OCI-M2 (cell line): ENCODE data around the gene SERPINA6.
"Not testable (repeated sequence)": the region's sequence is repeated elsewhere in the genome, so short reads cannot be mapped to it uniquely, and the experiment has no call there.

Experiments used
- DNase-seq: peaks from one replicate; lab custom pipeline; 2025; ENCODE audit not compliant: unreplicated experiment; lab: John Stamatoyannopoulos, UW

SERPINA6 gene

DNA sequence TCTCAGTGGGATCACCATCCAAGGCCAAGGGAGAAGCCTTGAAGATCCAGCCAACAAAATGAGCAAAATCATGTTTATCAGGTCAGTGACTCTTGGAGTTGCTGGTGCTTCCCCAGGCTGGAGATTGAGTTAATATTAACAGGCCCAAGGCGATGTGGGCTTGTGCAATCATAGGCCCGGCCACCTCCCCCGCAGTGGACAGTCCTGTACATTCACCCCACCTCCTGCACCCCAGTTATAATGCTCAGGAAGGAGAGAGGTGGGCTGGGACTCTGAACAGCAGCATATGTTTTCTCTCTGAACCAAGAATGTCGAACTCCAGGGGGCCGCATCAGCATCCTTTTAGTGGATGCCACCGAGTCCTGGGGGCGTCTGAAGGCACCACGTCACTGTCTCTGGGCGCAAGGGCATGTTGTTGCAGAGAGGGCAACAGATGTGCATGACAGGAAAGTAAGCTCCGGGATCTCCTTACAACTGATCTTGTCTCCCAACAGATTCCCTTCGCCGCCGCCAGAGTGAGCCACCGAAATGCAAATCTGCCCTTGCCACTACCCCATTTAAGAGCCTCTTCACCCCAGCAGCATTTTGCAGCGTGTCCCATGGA, 32.2 kb upstream of the SERPINA6 start:
- DNase-seq: no peak

DNA sequence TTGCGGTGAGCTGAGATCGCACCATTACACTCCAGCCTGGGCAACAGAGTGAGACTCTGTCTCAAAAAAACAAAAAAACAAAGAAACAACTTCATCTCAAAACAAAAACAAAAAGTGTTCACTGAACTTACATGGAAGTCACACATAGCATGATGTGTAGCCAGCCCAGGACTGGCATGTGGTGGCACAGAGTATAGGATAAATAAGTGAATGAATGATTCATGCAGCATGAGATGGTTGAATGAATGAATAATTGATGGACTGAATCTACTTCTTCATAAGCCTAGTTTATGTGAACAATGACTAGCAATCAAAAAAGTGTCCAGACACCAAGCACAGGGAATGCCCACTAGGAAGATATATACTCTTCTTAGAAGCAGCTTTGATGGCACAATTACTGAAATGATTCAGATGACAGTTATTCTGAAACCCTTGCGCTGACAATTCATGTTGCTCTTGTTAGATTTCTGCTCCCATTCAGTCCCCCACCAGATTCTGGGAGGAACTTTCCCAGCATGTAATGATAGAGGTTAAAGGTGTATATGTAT, 31.6 kb upstream of the SERPINA6 start:
- DNase-seq: no peak

DNA sequence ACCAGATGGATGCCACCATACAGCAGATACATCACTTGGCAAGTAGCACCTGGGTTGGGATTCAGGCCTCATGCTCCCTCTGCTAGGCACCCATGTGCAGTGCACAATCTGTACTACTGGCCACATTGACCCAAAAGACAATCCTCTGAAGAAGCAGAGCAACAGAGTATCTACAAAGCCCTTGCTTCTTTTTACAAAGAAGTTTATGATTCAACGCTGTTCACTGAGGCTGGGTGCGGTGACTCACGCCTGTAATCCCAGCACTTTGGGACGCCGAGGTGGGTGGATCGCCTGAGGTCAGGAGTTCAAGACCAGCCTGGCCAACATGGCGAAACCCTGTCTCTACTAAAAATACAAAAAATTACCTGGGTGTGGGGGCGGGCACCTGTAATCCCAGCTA, 31.1 kb upstream of the SERPINA6 start:
- DNase-seq: not testable (repeated sequence)

GRCh38 chr14:94349276-94349675, 26.1 kb upstream of the SERPINA6 start:
- DNase-seq: no peak

- DNase-seq: no peak
Observed at GRCh38 chr14:94348836-94349235, 25.7 kb upstream of the SERPINA6 start.

GRCh38 chr14:94346841-94347240, 23.7 kb upstream of the SERPINA6 start:
- no peak for DNase-seq

- not testable (repeated sequence) for DNase-seq
Observed at GRCh38 chr14:94346065-94346786, 23.1 kb upstream of the SERPINA6 start.

- DNase-seq: no peak
Observed at GRCh38 chr14:94345344-94346064, 22.4 kb upstream of the SERPINA6 start.

DNA sequence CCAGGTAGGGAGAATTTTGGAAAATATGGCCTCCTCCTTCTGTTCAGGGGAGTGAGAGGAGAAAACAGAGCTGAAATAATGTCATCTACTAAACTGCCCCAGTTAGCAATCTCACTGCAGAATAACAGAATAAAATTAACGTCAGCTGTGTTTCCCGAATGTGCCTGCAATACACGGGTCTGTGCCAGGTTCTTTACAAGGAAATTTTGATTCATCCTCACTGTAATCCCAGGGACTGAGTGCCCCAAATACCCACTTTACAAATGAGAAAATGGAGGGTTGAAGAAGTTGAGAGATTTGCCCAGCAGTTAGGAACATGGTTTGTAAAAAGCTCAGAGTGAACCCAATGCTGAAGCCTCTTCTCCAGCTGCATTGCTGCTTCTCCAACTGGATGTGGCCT, 21.3 kb upstream of the SERPINA6 start:
- no peak for DNase-seq

GRCh38 chr14:94343238-94344005, 20.3 kb upstream of the SERPINA6 start:
- DNase-seq: no peak

DNA sequence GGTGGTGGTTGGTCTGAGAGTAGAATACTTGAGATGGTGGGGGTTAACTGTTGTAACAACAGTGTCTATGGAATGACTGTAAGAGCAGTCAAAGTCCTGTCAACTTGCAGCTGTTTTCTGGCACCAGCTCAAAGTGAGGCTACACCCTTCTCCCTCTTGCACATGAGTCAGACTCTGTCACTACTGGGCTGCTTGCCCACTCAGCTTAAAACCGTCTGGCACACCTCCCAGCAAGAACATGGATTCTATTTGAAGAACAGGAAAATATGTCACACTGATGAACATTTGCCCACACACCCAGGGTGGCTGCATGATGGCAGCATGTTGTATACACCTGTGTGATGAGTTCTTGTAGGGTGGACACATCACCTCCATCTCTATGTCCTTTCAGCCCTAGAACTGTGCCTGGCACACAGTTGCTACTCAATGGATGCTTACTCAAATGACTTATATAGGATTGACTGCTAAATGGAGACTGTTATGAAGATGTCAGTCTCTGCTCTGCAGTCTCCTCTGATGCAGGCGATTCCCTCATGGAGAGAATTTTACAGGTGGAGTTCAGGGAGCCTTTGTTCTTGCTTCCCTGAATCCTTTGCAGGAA, 19.3 kb upstream of the SERPINA6 start:
- no peak for DNase-seq

DNA sequence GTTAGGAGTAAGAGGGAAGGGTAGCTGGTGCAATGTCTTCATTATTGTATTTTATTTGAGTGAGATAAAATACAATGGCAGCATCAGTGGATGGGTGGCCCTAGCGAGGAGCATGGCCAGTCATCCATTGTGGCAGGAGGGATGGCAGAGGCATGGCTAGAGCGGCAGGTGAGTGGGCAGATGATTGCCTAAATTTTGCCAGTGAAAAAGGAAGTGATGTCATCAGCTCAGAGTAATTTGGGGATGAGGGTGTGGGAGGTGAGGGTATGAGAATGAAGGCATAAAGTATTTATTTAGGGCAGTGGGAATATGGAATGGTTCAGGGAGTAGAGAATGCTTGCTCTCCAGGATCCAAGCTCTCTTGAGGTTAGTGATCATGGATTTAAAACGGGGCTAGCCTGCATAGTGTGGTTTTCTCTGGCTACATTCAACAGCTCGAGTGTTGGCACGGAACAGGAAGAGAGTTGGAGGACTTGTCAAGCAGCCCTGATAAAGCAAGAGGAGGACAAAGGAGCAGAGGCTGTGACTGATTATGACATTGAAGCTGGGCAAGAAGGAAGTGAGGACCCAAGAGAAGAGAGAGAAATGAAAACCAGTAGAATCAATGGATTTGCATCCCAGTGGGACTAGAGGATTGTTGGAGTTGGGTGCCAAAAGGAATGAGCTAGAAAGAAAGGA, 18.7 kb upstream of the SERPINA6 start:
- no peak for DNase-seq

DNA sequence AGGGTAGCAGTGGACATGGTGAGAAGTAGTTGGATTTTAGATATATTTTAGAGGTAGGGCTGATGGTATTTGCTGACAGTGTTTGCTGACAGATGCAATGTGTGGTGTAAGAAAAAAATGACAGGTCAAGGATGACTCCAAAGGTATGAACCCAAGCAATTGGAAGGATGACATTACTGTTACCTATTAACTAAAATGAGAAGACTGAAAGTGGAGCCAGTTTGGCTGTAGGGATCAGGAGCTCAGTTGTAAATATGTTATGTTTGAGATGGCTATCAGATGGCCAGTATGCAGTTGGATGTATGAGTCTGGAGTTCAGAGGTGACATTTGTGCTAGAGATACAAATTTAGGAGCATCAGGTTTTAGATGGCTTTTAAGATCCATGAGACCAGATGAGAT, 17.4 kb upstream of the SERPINA6 start:
- DNase-seq: no peak

GRCh38 chr14:94338023-94338422, 14.9 kb upstream of the SERPINA6 start:
- DNase-seq: no peak

GRCh38 chr14:94337274-94337673, 14.1 kb upstream of the SERPINA6 start:
- no peak for DNase-seq

DNA sequence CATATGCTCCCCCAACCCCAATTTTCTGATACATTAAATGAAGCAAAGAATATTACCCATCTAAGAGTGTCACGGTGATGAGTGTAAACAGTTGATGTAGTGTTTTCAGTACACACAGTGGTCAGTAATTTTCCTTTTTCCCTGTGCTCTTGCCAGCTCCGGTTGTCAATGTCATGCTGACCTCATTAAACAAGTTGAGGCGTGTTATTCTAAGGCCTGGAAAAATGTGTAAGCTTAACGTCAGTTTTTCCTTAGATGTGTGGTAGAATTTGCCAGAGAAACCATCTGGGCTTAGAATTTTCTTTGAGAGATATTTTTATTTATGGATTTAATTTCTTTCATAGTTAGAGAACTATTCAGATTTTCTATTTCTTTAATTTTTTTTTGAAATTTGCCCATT, 11.7 kb upstream of the SERPINA6 start:
- DNase-seq: no peak

- no peak for DNase-seq
Observed at GRCh38 chr14:94332587-94332986, 9.5 kb upstream of the SERPINA6 start.

GRCh38 chr14:94332063-94332583, 9.0 kb upstream of the SERPINA6 start:
- no peak for DNase-seq

GRCh38 chr14:94331462-94331861, 8.3 kb upstream of the SERPINA6 start:
- DNase-seq: no peak

GRCh38 chr14:94330857-94331256, 7.7 kb upstream of the SERPINA6 start:
- DNase-seq: no peak
